Fibroblast of villous mesenchyme (primary cell): ENCODE results near the gene KCTD20. TPM values are rescaled to one million over a fixed set of nuclear protein-coding genes. Genes with fewer than 3 reads are reported as not detected.

Experiments
- DNase-seq: peaks from one replicate; pipeline ENCODE4 v3.0.0-alpha.2; 2010; ENCODE audit warnings: low read depth
- H3K4me3 ChIP-seq: 2 replicates; pipeline ENCODE4 v1.5.1; 2011; ENCODE audit warnings: low read depth, mild to moderate bottlenecking, low read length
- CTCF ChIP-seq: IDR thresholded peaks from 2 replicates; pipeline ENCODE4 v1.5.1; 2012; ENCODE audit warnings: low read depth, mild to moderate bottlenecking, low read length; ENCODE audit not compliant: insufficient read depth
- small RNA-seq: library from RNA; depleted of rRNA; stranded (forward); fragments of <200 nt; gene quantifications from one replicate; pipeline ENCODE3, GENCODE V24; 2012
- total RNA-seq: library from RNA; depleted of rRNA; stranded (reverse); fragments of >200 nt; gene quantifications from 2 replicates; pipeline ENCODE4 v1.2.3, GENCODE V29; 2012

The KCTD20 gene
- total RNA-seq, 1 donor: 143 TPM

GRCh38 chr6:36525346-36525745 is 82.5 kb downstream of the KCTD20 start:
- H3K4me3 ChIP-seq: no peak overlapping the region
- no peak for TF ChIP-seq CTCF
- DNase-seq: no peak

GRCh38 chr6:36526066-36526465 is 83.3 kb downstream of the KCTD20 start:
- H3K4me3 ChIP-seq: no peak overlapping the region
- DNase-seq: no peak
- no peak for TF ChIP-seq CTCF

GRCh38 chr6:36533321-36533720 is 90.5 kb downstream of the KCTD20 start:
- DNase-seq: peak; percentile 21
- TF ChIP-seq CTCF: no peak
- H3K4me3 ChIP-seq: no peak overlapping the region

- no peak overlapping the region for H3K4me3 ChIP-seq
- TF ChIP-seq CTCF: no peak
- peak; percentile 66 for DNase-seq
Observed at GRCh38 chr6:36536873-36537547, 94.2 kb downstream of the KCTD20 start.

GRCh38 chr6:36539814-36540568 is 97.2 kb downstream of the KCTD20 start:
- peak; percentile 22 for TF ChIP-seq CTCF
- no peak for DNase-seq
- no peak overlapping the region for H3K4me3 ChIP-seq

Small RNAs within 50 kb of the gene (small RNA-seq; reads per million reads assigned to genes)
- not detected for gene RN7SL502P

Other genes with a start within 250 kb of the KCTD20 start
- gene BRPF3, start 246.3 kb upstream of the KCTD20 start, total RNA-seq: 19.3 and 22.5 TPM in 2 replicates
- not detected in 2 replicates for gene PNPLA1, start 172.9 kb upstream of the KCTD20 start, total RNA-seq
- gene BNIP5, start 106.1 kb upstream of the KCTD20 start, total RNA-seq: not detected in 2 replicates
- 0.32 and 0.86 TPM in 2 replicates for gene ETV7, start 55.3 kb upstream of the KCTD20 start, total RNA-seq
- gene PXT1, start 146 bp upstream of the KCTD20 start, total RNA-seq: under 0.01 and 0.43 TPM in 2 replicates
- gene STK38, start 104.5 kb downstream of the KCTD20 start, total RNA-seq: 32.9 and 55.3 TPM in 2 replicates
- gene SRSF3, start 151.4 kb downstream of the KCTD20 start, total RNA-seq: 445 and 462 TPM in 2 replicates
- gene CDKN1A, start 235.7 kb downstream of the KCTD20 start, total RNA-seq: 302 and 522 TPM in 2 replicates